Activated effector memory CD4-positive, alpha-beta T cell treated with Interleukin-2 at 50 U/mL for 16 hours (primary cell): ENCODE results near the gene TMTC4.
"Not testable (repeated sequence)": the region's sequence is repeated elsewhere in the genome, so short reads cannot be mapped to it uniquely, and the experiment has no call there.

ENCODE experiments used
- DNase-seq: peaks from one replicate; pipeline ENCODE4 v3.0.0-alpha.2; 2020

Gene TMTC4

DNA sequence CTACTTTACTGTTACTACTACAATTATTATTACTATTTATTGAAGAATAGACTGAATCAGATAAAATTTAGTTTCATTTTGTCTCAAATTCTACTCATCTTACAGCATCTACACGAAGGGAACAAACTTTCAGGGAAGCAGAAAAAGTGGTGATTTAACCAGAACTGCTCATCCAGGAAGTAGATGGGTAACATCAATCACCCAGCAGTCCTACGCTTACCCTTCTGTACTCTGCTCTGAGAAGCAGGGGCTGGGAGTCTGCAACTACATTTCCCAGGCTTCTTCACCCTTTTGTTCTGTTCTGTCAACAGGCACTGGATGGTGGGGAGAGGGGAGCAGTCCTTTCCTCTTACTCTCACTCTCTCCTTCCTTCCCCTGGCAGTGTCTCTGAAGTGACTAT lies 54.7 kb downstream of the TMTC4 start:
- no peak for DNase-seq

DNA sequence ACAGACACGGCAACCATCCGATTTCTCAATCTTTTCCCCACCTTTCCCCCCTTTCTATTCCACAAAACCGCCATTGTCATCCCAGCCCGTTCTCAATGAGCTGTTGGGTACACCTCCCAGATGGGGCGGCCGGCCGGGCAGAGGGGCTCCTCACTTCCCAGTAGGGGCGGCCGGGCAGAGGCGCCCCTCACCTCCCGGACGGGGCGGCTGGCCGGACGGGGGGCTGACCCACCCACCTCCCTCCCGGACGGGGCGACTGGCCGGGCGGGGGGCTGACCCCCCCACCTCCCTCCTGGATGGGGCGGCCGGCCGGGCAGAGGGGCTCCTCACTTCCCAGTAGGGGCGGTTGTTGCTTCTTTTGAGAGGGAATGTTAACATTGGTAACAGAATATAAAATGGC lies 55.7 kb downstream of the TMTC4 start:
- DNase-seq, result not testable (repeated sequence)

DNA sequence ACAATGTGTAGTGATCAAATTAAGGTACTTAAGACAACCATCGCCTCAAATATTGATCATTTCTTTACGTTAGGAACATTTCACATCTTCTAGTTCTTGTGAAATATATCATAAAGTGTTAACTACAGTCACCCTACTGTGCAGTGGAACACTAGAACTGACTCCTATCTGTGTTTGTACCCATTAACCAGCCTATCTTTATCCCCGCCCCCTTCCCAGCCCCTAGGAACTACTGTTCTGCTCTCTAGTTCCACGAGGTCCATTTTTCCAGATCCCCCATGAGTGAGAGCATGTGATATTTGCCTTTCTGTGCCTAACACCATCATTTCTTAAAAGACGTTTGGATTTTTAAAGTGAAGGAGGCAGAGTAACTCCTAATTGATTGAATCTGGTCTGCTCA lies 61.6 kb downstream of the TMTC4 start:
- no peak for DNase-seq

DNA sequence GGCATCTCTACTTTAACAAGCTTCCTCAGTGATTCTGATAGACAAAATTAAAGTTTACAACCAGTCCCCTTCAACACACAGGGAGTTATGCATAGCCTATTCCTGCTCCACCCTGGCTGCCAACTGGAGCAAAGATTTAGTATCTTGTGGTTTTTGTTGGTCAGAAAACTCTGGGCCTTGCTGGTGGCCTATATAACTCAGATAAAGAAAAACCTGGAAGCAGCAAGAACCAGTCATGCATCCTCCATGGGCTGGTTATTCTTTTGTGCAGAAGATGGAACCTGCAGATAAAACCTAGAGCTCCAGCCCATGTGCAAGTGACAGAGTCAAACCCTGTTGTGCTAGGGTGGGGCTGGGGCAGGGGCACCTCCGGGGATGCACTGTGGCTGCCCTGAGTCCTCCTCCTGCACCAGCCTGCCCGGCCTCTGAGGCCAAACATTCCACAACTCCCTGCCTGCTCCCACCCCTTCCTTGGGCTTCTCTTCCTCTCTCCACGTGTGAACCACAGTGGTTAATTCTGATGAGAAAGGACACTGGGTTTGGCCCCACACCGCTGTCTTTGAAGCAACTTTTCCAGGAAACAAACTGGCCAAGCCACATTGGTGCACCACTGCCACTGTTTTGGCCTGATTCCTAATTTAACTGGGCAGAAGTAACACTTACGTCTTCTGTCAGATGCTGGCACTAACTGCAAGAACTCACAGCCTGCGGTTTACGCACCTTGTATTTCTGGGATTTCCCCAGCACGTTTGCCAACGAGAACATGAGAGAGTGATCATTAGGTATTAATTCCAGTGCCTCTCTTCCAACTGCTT lies 62.7 kb downstream of the TMTC4 start:
- no peak for DNase-seq

DNA sequence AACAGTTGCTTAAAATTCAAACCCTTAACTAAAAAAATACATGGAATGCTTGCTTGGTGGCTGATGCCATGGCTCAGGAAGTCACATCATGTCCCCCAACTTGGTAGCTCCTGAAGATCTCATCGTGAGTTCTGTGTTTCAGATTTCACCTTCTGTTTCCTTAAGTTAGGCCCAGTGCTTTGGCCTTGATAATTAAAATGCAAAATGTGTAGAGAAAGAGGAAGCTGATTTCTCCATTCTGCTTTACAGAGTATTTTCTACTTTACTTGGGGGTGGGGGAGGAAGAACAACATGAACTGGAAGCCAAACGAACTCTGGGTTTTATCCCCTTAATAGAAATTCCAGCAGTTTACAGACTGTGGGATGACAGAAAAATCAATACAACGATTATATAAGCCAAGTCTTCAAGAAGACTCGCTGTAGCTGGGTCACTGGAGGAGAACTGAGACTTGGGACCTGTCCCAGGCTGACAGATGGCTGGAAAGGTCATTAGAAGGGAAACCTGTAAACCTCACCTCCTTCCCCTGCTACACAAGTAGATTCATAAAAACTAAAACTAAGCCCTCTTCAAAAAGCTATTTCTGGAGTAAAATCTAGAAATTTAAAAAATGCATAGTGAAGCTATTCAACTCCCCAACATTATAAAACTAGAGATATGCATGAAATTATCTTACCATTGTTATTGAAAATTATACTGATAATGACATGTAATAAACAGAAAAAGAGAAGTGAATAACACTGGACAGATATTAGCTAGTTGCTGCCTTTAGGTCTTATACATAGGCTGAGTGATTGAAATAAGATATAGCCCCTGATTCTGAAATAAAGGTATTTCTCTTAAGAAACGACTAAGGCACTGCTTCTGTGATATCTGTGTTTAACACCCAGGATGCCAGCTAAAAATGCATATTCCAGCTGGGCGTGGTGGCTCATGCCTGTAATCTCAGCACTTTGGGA lies 63.9 kb downstream of the TMTC4 start:
- no peak for DNase-seq

DNA sequence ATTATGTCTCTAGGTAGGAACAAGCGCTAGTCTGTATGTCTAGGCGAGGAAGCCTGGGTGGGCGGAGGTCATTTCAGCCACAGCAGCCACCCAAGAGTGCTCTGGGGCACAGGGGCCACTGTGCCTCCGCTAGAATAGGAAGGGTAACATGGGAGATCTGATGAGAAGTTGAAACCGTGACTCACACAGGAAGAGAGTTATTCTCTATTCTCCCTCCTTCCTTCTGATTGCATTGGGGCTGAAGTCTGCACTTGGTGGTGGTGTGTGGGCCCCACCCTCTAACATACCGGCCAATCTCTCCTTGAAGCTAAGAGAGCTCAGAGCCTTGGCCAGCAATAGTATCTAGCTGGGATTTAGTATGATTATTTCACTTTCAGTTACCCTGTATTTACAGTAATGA lies 65.7 kb downstream of the TMTC4 start:
- DNase-seq, result no peak

DNA sequence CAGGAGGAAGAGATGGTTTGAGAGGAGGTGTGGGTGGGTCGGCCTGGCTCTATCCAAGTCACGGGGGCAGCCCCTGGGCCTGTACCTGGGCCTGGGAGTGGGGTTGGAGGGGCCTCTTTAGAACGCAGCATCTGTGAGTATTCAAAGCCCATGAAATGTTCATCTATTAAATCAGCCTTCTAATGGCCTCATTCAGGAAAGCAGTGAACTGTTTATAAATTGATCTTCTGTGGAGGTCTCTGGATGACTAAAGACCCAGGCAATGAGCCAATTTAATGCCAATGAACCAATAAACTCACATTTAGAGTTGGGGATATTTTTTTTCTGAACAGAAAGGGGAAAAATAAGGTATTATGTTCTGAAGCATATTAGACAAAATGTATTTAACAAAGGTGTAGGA lies 66.1 kb downstream of the TMTC4 start:
- DNase-seq, result no peak

DNA sequence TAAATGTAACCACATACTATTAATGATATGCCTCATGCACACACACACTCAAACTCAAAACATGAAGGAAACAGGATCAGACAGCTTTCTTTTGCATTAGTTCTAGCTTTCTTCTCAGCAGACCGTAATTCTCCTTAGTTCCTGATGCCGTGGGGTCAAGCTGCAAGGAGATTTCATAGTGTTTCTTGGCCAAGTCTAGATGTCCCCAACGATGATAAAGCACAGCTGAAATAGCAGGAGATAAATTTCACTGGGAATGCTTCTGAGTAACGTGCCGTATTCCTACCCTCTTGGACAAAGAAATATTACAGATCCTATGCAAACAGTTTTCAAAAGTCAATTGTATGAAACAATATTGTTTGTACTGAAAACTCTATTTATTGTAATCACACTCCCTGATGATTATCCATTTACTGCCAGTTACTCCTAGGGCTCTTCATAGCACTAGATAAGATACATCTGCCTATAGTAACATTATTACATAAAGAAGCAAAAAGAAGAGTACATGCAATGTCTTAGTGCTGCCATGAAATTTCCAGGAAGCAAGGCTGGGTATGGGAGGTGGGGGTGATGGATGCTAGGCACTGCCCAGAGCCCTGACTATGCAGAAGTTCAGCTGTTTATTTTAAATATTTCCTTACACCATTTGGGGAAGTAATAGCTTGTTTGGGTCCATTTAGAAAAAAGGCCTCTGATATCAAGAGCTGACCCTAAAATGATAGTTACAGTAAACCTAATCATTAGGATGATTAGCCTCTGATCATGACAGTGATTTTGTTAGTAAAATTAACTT lies 69.5 kb downstream of the TMTC4 start:
- DNase-seq, result no peak

DNA sequence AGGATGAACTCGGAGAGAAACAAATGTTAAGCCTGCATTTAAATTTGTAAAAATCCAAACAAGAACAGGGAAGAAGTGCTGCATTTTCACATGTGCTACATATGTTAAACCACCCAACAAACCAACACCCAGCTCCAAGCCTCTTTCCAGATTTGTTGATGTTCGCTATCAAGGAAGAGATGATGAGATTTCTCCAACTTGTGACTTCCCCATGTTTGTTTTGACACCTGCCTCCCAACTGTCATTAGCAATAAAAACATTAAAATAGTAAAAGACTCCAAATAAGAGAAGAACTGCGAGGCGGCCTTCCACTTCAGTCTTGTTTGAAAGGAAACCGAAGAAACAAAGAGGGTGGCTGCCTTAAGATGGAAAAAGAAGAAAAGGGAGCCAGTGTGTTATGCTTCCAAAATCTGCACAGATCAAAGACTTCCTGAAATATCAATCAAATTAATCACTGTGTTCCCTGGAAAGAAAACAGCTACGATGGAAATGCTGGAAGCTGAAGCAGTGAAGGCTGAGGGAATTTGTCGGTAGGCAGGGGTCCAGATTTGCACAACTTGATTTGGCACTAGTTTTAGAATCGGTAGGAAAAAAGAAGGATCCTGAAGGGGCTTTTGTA lies 72.0 kb downstream of the TMTC4 start:
- DNase-seq, result no peak

DNA sequence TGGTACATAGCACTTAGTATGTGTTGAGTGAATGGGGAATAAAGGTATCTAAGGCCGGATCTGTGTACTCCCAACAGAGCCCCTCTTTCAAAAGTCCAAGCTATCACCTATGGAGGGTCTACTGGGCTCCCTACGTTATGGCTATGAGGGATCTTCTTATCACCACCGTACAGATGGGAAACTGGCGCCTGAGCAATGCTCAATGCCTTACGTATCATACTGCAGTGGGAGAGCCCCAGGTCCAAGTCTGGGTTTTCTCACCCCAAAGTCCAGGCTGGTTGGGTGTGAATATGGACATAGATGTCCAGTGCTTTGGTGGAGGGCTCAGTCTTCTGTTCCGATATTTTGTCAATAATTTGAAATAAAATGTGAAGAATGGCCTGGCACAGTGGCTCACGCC lies 72.9 kb downstream of the TMTC4 start:
- no peak for DNase-seq

DNA sequence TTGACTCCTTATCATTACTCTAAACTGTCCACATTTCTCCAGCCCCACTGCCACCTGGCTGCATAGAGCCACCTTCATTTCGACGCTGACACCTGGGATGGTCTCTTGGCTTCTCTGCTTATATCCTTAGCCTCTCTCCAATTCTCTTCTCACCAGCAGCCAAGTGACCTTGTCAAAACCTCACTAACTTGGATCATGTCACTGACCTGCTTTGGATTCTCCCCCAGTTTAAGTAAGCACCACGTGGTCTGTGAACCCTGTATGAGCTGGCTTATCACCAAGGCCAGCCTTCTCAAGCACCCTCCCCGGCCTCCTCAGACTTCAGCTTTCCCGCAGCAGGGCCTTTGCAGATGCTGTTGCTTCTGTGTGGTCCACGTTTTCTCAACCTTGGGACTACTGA lies 73.7 kb downstream of the TMTC4 start:
- DNase-seq, result no peak

DNA sequence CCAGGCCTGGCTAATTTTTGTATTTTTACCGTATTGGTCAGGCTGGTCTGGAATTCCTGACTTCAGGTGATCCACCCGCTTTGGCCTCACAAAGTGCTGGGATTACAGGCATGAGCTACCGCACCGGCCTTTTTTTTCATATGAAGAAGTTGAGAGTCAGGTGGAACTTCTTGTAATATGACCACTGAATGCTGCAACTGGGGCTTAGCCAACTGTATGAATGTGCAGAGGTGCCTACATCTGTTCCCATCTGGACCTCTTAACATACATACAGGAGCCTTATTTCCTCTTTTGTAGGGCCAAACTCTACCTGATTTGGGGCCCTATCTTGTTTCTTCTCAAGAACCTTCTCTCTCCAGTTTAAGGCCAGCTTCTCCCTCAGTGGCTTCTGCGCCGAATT lies 74.1 kb downstream of the TMTC4 start:
- no peak for DNase-seq

DNA sequence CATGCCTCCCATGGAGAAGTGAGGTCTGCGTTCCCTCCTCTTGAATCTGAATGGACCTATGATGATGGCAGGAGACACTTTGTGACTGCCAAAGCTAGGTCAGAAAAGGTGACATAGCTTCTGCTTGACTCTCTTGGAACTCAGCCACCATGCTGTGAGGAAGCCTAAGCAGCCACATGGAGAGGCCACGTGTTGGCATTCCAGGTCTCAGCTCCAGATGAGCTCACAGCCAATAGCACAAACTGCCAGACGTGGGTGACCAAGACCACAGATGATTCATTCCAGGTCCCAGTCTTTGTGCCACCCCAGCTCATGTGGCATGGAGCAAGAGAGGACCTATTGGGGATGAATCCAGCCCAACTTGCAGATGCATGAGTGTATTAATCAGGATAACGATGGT lies 77.3 kb downstream of the TMTC4 start:
- DNase-seq, result no peak

DNA sequence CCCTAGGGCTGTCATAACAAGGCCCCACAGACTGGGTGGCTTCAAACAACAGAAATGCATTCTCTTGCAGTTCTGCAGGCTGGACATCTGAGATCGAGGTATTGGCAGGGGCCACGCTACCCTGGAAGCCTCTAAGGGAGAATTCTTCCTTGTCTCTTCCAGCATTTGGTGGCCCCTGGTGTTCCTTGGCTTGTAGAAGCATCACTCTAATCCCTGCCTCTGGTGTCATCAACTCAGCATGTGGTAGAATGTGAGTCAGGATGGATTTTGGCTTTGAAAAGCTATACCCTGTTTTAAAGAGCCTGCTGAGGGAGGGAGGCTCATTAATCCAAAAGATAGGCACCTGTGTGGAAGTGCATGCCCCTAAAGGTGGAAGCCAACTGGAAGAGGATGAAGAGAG lies 78.1 kb downstream of the TMTC4 start:
- DNase-seq, result no peak

DNA sequence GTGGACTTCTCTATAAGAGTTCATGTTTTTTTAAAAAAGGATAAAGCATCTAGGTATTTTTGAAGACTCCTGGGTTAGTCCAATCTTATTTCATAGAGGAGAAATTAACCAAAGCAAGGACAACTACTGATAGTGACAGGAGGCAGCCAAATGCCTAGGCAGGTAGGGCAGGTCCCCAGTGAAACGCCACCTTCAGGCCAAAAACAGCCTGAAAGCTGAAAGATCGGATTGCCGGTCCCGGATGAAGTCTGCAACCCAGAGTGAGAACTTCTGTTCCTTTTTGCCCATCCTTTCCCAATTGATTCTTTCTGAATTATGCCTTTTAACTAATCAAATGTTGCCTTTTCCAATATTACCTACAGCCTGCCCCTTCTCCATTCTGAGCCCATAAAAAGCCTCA lies 79.9 kb downstream of the TMTC4 start:
- DNase-seq, result no peak

DNA sequence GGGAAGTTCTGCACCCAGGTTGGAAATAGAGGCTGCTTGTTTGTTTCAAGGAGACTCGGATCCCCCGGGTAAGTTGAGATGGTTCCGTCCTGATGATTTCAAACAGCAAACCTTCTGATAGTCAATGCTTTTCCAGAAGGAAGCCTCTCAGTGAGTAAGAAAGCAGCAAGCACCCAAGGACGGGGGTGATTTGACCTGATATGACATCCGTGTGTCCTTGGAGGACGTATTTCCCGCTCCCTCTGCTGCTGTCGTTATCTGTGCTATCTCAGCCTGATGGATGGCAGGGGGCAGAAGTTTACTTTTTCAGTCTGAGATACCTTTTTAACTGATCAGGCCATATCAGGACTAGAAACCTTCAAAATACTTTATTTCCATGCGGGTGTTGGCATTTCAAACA lies 80.3 kb downstream of the TMTC4 start:
- no peak for DNase-seq

DNA sequence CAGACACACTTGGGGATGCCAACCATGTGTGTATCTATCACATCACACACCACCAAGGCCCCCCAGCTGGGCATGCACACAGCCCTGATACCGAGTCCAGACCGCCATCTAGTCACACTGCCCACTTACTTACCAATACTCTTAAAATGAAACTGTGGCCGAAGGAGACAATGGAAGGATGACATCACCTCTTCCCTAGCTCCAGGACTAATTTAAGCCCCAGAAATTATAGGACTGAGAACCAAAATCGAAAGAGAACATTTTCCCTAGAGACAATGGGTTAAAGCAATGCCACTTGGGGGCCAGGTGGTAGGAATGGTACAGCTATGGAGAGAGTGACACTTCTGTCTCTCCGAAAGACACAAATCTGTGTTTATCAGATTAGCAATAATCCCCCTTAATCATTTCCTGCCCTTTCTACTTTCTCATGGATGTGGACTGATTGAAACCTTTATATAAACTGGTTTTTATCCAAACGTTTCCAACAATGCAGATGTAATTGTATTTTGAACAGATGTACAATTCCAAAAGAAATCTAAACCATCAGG lies 85.3 kb downstream of the TMTC4 start:
- DNase-seq, result no peak

DNA sequence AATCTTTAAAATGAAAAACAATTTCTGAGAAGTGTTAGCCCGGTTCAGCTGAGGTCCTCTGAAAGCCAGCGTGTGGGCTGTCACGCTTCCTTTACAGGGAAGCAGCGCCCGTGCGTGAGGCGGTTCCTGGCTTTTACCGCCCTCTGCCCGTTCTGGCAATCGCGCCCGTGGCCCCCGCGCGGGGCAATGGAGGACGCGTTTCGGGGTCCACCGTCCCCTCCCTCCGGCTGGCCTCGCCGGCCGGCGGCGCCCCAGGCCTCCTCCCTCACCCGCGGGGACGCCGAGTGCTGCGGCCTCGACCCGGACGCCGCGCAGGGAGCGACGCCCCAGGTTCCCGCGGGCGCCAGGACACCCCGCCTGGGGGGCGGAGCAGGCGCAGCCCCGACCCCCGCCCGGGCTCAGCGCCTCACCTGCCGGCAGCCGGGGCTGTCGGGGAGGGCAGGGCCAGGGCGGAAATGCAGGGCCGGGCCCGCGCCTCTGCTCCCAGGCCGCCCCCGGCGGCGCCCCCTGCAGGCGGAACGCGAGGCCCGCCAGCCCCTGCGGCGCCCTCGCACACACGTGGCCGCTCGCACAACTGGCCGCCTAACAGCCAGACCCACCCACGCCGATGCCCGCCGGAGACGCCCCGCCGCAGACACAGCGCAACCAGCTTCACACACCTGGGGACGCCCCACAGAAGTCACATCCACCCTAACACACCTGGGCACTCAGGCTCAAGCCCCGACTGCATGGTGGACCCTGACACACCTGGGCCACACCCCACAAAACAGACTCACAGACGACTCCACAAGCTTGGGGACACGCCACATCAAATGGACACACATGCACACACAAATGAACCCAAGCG lies 86.0 kb downstream of the TMTC4 start, which contains the start of gene GGACT:
Gene GGACT, minus strand, starts transcription at position 459 of the 847 bp plus-strand sequence. CDS start 56,198 bp downstream, outside the sequence.
- peak; percentile 82 for DNase-seq

DNA sequence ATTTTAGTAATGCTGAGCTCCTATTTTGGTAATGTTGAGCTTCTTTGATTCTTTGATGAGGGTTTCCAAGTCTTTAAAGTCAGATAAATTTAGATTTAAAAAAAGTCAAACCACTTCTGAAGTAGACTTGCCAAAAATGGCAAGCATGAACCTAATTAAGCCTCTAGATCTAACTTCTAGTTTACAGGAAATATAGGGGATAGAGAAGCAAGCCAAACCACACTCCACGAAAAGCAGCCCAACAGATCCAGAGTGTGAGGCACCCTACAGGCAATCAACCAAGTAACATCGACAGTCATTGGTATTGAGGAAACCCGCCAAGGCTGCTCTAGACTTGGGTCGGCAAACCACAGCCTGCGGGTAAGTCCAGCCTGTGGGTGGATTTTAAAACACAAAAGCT lies 89.7 kb downstream of the TMTC4 start:
- peak; percentile 4 for DNase-seq

DNA sequence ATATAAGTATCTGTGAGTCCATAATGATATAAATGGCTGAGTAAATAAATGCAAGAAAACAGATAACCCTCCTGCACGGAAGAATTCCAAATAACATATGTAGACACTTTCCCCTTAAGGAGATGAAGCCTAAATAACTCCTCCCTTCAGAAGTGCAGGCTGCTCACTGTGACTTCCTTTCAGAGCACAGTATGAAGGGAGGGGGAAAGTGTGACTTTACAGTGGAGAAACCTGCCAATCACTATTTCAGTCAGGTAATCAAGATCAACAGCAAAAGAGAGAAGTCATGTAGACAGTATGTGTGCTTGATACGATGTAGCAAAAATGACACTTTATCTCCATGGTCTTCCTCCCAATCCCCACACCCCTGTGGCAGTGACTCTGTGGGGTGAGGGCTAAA lies 93.1 kb downstream of the TMTC4 start:
- DNase-seq, result no peak

DNA sequence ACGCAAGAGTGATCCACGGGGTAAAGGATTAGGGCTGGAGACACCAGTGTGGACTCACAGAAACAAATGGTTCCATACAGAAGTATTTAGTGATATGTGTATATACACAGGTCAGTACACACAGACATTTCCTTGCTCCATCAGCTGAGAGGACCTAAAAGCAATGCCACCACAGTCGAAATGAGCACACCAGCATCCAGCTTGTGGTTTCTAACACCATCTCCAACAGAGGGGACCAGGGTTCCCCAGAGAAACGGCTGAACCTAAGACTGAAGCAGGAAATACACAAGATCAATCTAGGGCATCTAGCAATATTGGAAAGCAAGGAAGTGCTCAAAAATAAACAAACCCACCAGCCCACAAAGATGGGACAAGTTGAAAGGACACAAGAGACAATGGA lies 93.6 kb downstream of the TMTC4 start:
- no peak for DNase-seq
